PC-9 (cell line): ENCODE measurements around the gene TMEM178A. TPM values are rescaled to one million over a fixed set of nuclear protein-coding genes. Genes with fewer than 3 reads are reported as not detected.

Source experiments
- BruUV-seq: library from RNA; stranded (reverse); fragments of 400-500 nt; replicated peaks from 2 replicates; lab custom pipeline; 2021; lab: Mats Ljungman, UMichigan
- CTCF ChIA-PET: fragments of 300-600 bp; sonication (Branson Sonifier 250); formaldehyde crosslinking; loops from one replicate; lab custom pipeline; 2022; ENCODE audit warnings: antibody characterized with exemption; lab: Charles Lee
- POLR2A ChIA-PET: fragments of 300-600 bp; sonication (Branson Sonifier 250); formaldehyde crosslinking; loops from one replicate; lab custom pipeline; 2022; ENCODE audit warnings: antibody characterized with exemption; ENCODE audit not compliant: unreplicated experiment; lab: Charles Lee
- DNase-seq, 2 experiments: peaks; one replicate each; pipeline versions ENCODE4 v3.0.0 to v3.0.0-alpha.2; 2015 to 2022; ENCODE audit warnings: mixed read lengths in 1 of 2
- H2AFZ ChIP-seq: fragments of 200-600 bp; sonication (generic); 2 replicates; pipeline ENCODE4 v1.8.1; 2017; ENCODE audit warnings: antibody characterized with exemption
- H3F3A ChIP-seq: fragments of 200-600 bp; sonication (generic); 2 replicates; pipeline ENCODE4 v1.8.1; 2017; ENCODE audit warnings: antibody characterized with exemption, mild to moderate bottlenecking, low read depth; ENCODE audit not compliant: insufficient read depth
- H3K27ac ChIP-seq: fragments of 200-600 bp; sonication (generic); 2 replicates; pipeline ENCODE4 v1.6.1; 2016; ENCODE audit warnings: mixed run types
- H3K27me3 ChIP-seq: fragments of 200-600 bp; sonication (generic); 2 replicates; pipeline ENCODE4 v1.6.1; 2016; ENCODE audit warnings: low read depth, mixed run types; ENCODE audit not compliant: insufficient read depth
- H3K36me3 ChIP-seq: fragments of 200-600 bp; sonication (generic); 2 replicates; pipeline ENCODE4 v1.6.1; 2016; ENCODE audit warnings: low read depth, mixed run types
- H3K4me1 ChIP-seq: fragments of 200-600 bp; sonication (generic); replicated peaks from 2 replicates; pipeline ENCODE4 v1.6.1; 2016; ENCODE audit warnings: mixed run types; ENCODE audit not compliant: insufficient read depth
- H3K4me2 ChIP-seq: fragments of 200-600 bp; sonication (generic); 2 replicates; pipeline ENCODE4 v1.6.1; 2017; ENCODE audit warnings: mixed run types
- H3K4me3 ChIP-seq: fragments of 200-600 bp; sonication (generic); 2 replicates; pipeline ENCODE4 v1.6.1; 2016; ENCODE audit warnings: mixed run types
- H3K79me2 ChIP-seq: fragments of 200-600 bp; sonication (generic); 2 replicates; pipeline ENCODE4 v1.6.1; 2017; ENCODE audit warnings: low read depth, mixed run types
- H3K9me2 ChIP-seq: fragments of 200-600 bp; sonication (generic); 2 replicates; pipeline ENCODE4 v1.8.1; 2017; ENCODE audit warnings: mild to moderate bottlenecking; ENCODE audit not compliant: insufficient read depth
- H3K9me3 ChIP-seq: fragments of 200-600 bp; sonication (generic); 2 replicates; pipeline ENCODE4 v1.8.1; 2016; ENCODE audit warnings: low read depth; ENCODE audit not compliant: insufficient read depth
- H4K20me1 ChIP-seq: fragments of 200-600 bp; sonication (generic); 2 replicates; pipeline ENCODE4 v1.8.1; 2017; ENCODE audit not compliant: insufficient read depth
- EZH2 ChIP-seq: fragments of 200-600 bp; sonication (generic); IDR thresholded peaks from 2 replicates; pipeline ENCODE4 v1.8.0; 2017; ENCODE audit warnings: antibody characterized with exemption, low read depth
- intact Hi-C: fragments of 100-400 bp; cut with micrococcal nuclease; formaldehyde crosslinking; loops from one replicate; pipeline ENCODE4 v1.10.0; 2022; ENCODE audit not compliant: unreplicated experiment
- total RNA-seq: library from RNA; stranded (reverse); gene quantifications from 2 replicates; pipeline ENCODE4 v1.2.3, GENCODE V29; 2021
- TF ChIP-seq, protein P1 (sequence below): fragments of 200-600 bp; sonication (generic); conservative IDR thresholded peaks from 2 replicates; pipeline ENCODE4 v1.6.1; 2017; ENCODE audit warnings: mixed run types, antibody characterized with exemption, mild to moderate bottlenecking, moderate library complexity

TMEM178A gene
- total RNA-seq, 1 experiment from 2014 or later = 2.8 TPM

DNA sequence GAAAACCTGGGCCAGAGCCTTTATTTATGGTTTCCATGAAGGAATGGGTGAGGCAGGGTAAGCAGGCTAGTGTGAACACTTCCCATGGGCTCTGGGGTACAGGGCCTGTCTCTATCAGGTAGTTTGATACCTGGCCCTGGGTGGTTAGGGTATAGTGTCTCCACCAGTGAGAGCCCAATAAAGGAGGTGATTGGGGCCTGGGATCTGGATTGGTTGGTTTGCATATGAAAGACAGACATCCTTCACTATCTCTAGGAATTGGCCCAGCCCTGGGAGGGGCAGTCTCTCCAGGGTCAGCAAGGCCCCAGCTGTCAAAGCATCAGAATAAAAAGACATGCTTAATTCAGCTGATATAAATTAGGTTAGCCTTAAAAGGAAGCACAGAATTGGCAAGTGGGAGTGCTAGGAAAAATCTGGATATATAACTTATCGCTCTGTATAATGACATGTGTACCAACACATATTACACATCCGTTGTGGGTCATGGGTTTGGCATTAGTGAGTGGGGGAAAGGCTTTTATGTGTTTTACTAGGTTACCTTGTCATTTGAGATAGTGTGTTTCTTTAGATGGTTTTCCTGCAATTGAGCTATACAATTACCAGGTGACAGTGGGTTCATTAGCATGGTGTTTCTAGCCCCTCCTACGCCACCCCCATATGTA, 18.5 kb upstream of the TMEM178A start:
- Histone ChIP-seq H2AFZ (no peak overlapping the region), H3K4me3 (no peak overlapping the region), H3F3A (no peaks in the 10 kb centered on the region; the same call in 1 of the 2 replicates), H3K27ac (no peak overlapping the region), H3K27me3 (no peaks in the 10 kb centered on the region), H3K9me2 (no peaks in the 10 kb centered on the region; the same call in 1 of the 2 replicates), H3K4me1 (peaks cover 12% of the 10 kb centered on the region), H3K79me2 (no peaks in the 10 kb centered on the region), H4K20me1 (no peaks in the 10 kb centered on the region), H3K4me2 (no peak overlapping the region), H3K9me3 (no peaks in the 10 kb centered on the region), H3K36me3 (no peaks in the 10 kb centered on the region)
- POLR2A ChIA-PET = interaction anchor here (0.6 kb wide), 1 partner anchor 11 kb away, joined by 9 read pairs; no protein-coding TSS in a partner anchor
- TF ChIP-seq, protein P1, sequence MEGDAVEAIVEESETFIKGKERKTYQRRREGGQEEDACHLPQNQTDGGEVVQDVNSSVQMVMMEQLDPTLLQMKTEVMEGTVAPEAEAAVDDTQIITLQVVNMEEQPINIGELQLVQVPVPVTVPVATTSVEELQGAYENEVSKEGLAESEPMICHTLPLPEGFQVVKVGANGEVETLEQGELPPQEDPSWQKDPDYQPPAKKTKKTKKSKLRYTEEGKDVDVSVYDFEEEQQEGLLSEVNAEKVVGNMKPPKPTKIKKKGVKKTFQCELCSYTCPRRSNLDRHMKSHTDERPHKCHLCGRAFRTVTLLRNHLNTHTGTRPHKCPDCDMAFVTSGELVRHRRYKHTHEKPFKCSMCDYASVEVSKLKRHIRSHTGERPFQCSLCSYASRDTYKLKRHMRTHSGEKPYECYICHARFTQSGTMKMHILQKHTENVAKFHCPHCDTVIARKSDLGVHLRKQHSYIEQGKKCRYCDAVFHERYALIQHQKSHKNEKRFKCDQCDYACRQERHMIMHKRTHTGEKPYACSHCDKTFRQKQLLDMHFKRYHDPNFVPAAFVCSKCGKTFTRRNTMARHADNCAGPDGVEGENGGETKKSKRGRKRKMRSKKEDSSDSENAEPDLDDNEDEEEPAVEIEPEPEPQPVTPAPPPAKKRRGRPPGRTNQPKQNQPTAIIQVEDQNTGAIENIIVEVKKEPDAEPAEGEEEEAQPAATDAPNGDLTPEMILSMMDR = no peak
- TF ChIP-seq EZH2 = no peak
- CTCF ChIA-PET = no interaction called here
- BruUV-seq = no TSS peak
- DNase-seq = no peak
- intact Hi-C loops = no loop called here

DNA sequence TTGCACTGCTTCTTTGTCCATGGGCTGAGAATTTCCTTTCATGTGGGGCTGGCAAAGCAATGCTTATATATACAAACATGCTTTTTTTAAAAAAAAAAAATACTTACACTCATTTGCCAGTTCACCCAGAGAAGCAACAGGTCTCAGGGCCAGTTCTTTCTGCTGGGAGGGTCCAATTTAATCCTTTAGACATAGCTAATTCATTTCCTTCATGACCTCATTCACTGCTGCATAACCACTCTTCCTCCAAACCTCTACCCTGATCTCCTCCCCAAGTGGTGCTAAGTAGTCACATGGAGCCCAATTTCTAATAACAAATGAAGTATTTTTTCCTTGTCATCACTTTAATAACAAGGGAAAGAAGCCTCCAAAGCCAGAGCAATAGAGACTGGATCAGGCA, 17.1 kb upstream of the TMEM178A start:
- DNase-seq = no peak
- no TSS peak for BruUV-seq
- Histone ChIP-seq H3K9me2 (no peaks in the 10 kb centered on the region; the same call in 1 of the 2 replicates), H3K9me3 (no peaks in the 10 kb centered on the region), H2AFZ (no peak overlapping the region), H3F3A (no peaks in the 10 kb centered on the region), H3K4me3 (no peak overlapping the region), H3K27me3 (no peaks in the 10 kb centered on the region), H3K79me2 (no peaks in the 10 kb centered on the region), H4K20me1 (no peaks in the 10 kb centered on the region), H3K4me1 (0 out of 2 replicates have a peak, but pooled peaks cover 5% of the 10 kb centered on the region), H3K27ac (no peak overlapping the region), H3K4me2 (no peak overlapping the region), H3K36me3 (no peaks in the 10 kb centered on the region)
- POLR2A ChIA-PET = no interaction called here
- intact Hi-C loops = no loop called here
- TF ChIP-seq, protein P1 = no peak
- TF ChIP-seq EZH2 = no peak
- CTCF ChIA-PET = interaction anchor here (0.6 kb wide), 1 partner anchor 268 kb away, joined by 3 read pairs; no protein-coding TSS in a partner anchor

DNA sequence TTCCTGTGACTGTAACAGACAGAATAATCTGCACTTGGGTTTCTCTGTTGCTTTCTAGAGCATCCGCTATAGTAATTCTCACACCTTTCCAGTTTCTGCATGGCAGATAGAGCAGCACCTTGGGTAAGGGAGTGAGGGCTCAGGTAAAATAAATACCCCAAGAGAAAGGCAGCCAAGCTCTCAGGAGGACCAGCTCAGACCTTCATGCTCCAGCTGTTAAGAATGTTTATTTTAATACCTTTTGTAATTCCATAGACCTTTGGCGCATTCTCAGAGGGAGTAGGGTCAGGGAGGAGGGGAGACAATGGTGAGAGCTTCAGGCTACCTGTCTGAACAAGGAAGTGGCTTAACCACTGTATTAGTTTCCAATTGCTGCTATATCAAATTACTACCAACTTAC, 16.2 kb upstream of the TMEM178A start:
- intact Hi-C loops = no loop called here
- BruUV-seq = no TSS peak
- Histone ChIP-seq H3K79me2 (no peaks in the 10 kb centered on the region), H3K4me3 (no peak overlapping the region), H3K9me2 (no peaks in the 10 kb centered on the region; the same call in 1 of the 2 replicates), H3F3A (no peaks in the 10 kb centered on the region), H3K27ac (no peak overlapping the region), H2AFZ (no peak overlapping the region), H3K36me3 (no peaks in the 10 kb centered on the region), H3K9me3 (no peaks in the 10 kb centered on the region), H3K27me3 (no peaks in the 10 kb centered on the region), H3K4me1 (0 out of 2 replicates have a peak, but pooled peaks cover 5% of the 10 kb centered on the region), H3K4me2 (no peak overlapping the region), H4K20me1 (no peaks in the 10 kb centered on the region)
- TF ChIP-seq, protein P1 = no peak
- TF ChIP-seq EZH2 = no peak
- no peak for DNase-seq
- POLR2A ChIA-PET = no interaction called here
- CTCF ChIA-PET = no interaction called here
